PC-3 (cell line): ENCODE measurements around the gene PTPRN2.

Experiments used
- CTCF ChIP-seq: fragments of 300-600 bp; sonication (generic); conservative IDR thresholded peaks from 2 replicates; pipeline ENCODE4 v1.5.1; 2017; ENCODE audit warnings: antibody characterized with exemption, low read depth, mild to moderate bottlenecking, low read length
- EZH2 ChIP-seq: fragments of 300-600 bp; sonication (generic); IDR thresholded peaks from one replicate; pipeline ENCODE4 v1.6.1; 2017; ENCODE audit warnings: antibody characterized with exemption, mild to moderate bottlenecking, low read length; ENCODE audit not compliant: unreplicated experiment
- EZH2phosphoT487 ChIP-seq: fragments of 300-600 bp; sonication (generic); IDR thresholded peaks from 2 replicates; pipeline ENCODE4 v1.6.1; 2018; ENCODE audit warnings: mild to moderate bottlenecking, antibody characterized with exemption, low read length, borderline replicate concordance

GRCh38 chr7:158289761-158290523 lies 297.7 kb downstream of the PTPRN2 start:
- TF ChIP-seq EZH2, result no peak
- no peak for TF ChIP-seq CTCF
- no peak for TF ChIP-seq EZH2phosphoT487
